ENCODE data around the gene U2SURP. TPM values are rescaled to one million over a fixed set of nuclear protein-coding genes. Genes with fewer than 3 reads are reported as not detected.

U2SURP gene
- total and polyA plus RNA-seq, 2 donors (not counting 1 experiment from before 2014, with no cell fraction given) = 15.1 to 138 TPM

DNA sequence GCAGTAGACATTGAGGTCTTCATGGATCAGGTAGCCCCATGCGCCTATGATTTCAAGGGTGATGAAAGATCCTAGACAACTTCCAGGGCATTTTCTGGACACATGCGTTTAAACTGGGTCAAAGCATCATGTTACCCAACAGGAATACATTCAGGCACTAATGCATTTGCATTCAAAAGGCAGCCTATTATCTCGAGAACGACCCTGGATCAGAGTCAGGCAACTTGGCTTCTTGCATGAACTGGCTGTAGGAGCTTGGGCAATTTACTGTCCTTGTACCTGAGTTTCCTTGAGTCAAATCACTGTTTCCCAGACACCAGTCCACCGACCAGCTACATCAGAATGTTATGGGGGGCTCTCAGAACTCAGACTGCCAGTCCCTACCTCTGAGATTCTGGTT lies 66.7 kb downstream of the U2SURP start:
- 95% methylated on average over 5 of the region's 5 CpGs for WGBS (ENCODE audit: insufficient coverage)
- TF ChIP-seq EZH2 (IDR thresholded peaks at IDR 0.05; ENCODE audit: borderline replicate concordance, insufficient read depth, low read depth, low read length, poor library complexity, severe bottlenecking) (no peak), CTCF (IDR thresholded peaks at IDR 0.05) (no peak)
- CTCF ChIA-PET = no interaction called here
- Histone ChIP-seq H2AFZ (ENCODE audit: insufficient read depth, low read depth, low read length, poor library complexity, severe bottlenecking) (no peak overlapping the region), H4K20me1 (ENCODE audit: control insufficient read depth, insufficient read depth, low read length, poor library complexity, severe bottlenecking) (no peaks in the 10 kb centered on the region), H3K27ac (ENCODE audit: low read length in 2 of 2) (no peak overlapping the region), H3K27me3 (replicated peaks in 1 of 4; ENCODE audit: control extremely low read depth in 1 of 4, control insufficient read depth in 3 of 4, insufficient read depth in 4 of 4, low read length in 3 of 4) (no peaks in the 10 kb centered on the region), H3K4me3 (ENCODE audit: control extremely low read depth in 1 of 5, extremely low read depth in 1 of 5, insufficient read depth in 1 of 5, low read depth in 2 of 5, low read length in 4 of 5) (no peak overlapping the region), H3K9me3 (ENCODE audit: control extremely low read depth in 1 of 3, control insufficient read depth in 2 of 3, insufficient read depth in 1 of 3, low read length in 2 of 3) (no peaks in the 10 kb centered on the region), H3K9ac (ENCODE audit: low read length) (no peak overlapping the region), H3K36me3 (replicated peaks in 1 of 2; ENCODE audit: control extremely low read depth in 1 of 2, control insufficient read depth in 1 of 2, extremely low read depth in 1 of 2, insufficient read depth in 2 of 2, low read length in 1 of 2) (no peaks in the 10 kb centered on the region), H3K79me2 (ENCODE audit: control insufficient read depth, insufficient read depth, low read length) (no peaks in the 10 kb centered on the region), H3K4me2 (replicated peaks; ENCODE audit: low read depth, low read length, poor library complexity, severe bottlenecking) (no peak overlapping the region), H3K4me1 (ENCODE audit: control insufficient read depth in 2 of 2, insufficient read depth in 2 of 2, low read length in 2 of 2) (no peaks in the 10 kb centered on the region)
- H3K27ac Mint-ChIP-seq = no peak overlapping the region
- no peaks in the 10 kb centered on the region for H3K9me3 Mint-ChIP-seq (ENCODE audit: insufficient read depth)
- no peak for ATAC-seq (ENCODE audit: low read depth)
- intact Hi-C loops (cut with micrococcal nuclease) = no loop called here
- POLR2A ChIA-PET = no interaction called here
- no peak overlapping the region for H3K4me3 Mint-ChIP-seq
- no peaks in the 10 kb centered on the region for H3K27me3 Mint-ChIP-seq
- no peaks in the 10 kb centered on the region for H3K4me1 Mint-ChIP-seq
- no peak for DNase-seq

DNA sequence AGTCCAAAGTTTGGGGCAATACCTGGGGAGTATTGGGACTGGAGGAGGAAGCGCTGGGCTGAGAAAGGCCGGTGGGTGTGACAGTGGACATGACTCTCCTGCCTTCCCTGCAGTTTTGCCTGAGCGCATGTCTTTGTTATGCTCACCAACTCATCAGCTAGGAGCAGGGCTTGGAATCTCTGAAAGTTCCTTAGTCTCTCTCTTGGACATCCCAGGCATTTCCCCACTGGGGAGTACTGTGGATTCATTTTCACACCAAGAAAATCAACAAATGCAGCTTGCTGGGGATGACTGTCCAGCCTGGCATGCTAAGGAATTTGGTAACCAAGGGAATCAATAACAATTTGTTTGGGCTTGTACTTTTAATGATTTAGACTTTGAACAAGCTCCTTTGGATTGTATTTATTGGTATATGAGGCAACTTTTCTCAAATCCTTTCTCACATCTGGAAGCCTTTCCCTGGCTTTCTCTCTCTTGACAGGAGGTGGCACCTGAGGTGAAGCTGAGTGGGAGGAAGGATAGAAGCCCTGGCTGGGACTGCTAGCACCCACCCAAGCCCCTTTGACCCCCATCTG lies 69.7 kb downstream of the U2SURP start:
- Histone ChIP-seq H3K4me1 (ENCODE audit: control insufficient read depth in 2 of 2, insufficient read depth in 2 of 2, low read length in 2 of 2) (no peaks in the 10 kb centered on the region), H3K9ac (ENCODE audit: low read length) (no peak overlapping the region), H3K27ac (ENCODE audit: low read length in 2 of 2) (no peak overlapping the region), H3K27me3 (replicated peaks in 1 of 4; ENCODE audit: control extremely low read depth in 1 of 4, control insufficient read depth in 3 of 4, insufficient read depth in 4 of 4, low read length in 3 of 4) (no peaks in the 10 kb centered on the region), H2AFZ (ENCODE audit: insufficient read depth, low read depth, low read length, poor library complexity, severe bottlenecking) (no peak overlapping the region), H3K9me3 (ENCODE audit: control extremely low read depth in 1 of 3, control insufficient read depth in 2 of 3, insufficient read depth in 1 of 3, low read length in 2 of 3) (no peaks in the 10 kb centered on the region), H3K79me2 (ENCODE audit: control insufficient read depth, insufficient read depth, low read length) (no peaks in the 10 kb centered on the region), H4K20me1 (ENCODE audit: control insufficient read depth, insufficient read depth, low read length, poor library complexity, severe bottlenecking) (no peaks in the 10 kb centered on the region), H3K4me2 (replicated peaks; ENCODE audit: low read depth, low read length, poor library complexity, severe bottlenecking) (no peak overlapping the region), H3K4me3 (ENCODE audit: control extremely low read depth in 1 of 5, extremely low read depth in 1 of 5, insufficient read depth in 1 of 5, low read depth in 2 of 5, low read length in 4 of 5) (no peak overlapping the region), H3K36me3 (replicated peaks in 1 of 2; ENCODE audit: control extremely low read depth in 1 of 2, control insufficient read depth in 1 of 2, extremely low read depth in 1 of 2, insufficient read depth in 2 of 2, low read length in 1 of 2) (no peaks in the 10 kb centered on the region)
- Mint-ChIP-seq H3K27ac (no peak overlapping the region), H3K27me3 (no peaks in the 10 kb centered on the region), H3K4me1 (no peaks in the 10 kb centered on the region), H3K9me3 (ENCODE audit: insufficient read depth) (no peaks in the 10 kb centered on the region), H3K4me3 (no peak overlapping the region)
- no peak for TF ChIP-seq CTCF (IDR thresholded peaks at IDR 0.05)
- TF ChIP-seq EZH2 (IDR thresholded peaks at IDR 0.05; ENCODE audit: borderline replicate concordance, insufficient read depth, low read depth, low read length, poor library complexity, severe bottlenecking) = no peak
- ChIA-PET POLR2A (no interaction called here), CTCF (no interaction called here)
- WGBS (ENCODE audit: insufficient coverage) = 84% methylated on average over 3 of the region's 3 CpGs
- intact Hi-C loops (cut with micrococcal nuclease) = no loop called here
- ATAC-seq (ENCODE audit: low read depth) (no peak), DNase-seq (no peak)
